Measurements from ENCODE around the gene LYZL1.

DNA sequence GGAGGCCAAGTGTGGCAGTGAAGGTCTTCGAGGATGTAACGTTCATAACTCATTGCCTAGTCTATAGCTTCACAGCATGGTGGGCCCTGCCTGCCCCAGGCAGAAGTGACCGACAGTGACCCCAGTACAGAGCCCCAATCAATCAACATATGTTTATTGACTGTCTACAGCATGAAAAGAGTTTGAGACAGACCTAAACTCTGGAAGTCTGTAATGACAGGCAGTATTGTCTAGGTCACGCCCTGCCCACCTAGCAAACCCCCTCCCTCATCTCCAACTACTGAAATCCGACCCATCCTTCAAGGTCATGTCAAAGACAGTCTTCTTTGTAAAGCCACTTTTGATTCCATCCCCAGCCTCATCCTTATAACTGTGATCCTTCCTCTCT lies 43.9 kb downstream of the LYZL1 start:
- no peak for TF ChIP-seq POLR2AphosphoS5 (IDR thresholded peaks at IDR 0.05; ENCODE audit: low read depth, low read length)
- no peak for TF ChIP-seq POLR2A (IDR thresholded peaks at IDR 0.05; ENCODE audit: low read depth, low read length)
